NT2/D1 (cell line): ENCODE measurements around the gene SLC6A9.

Experiments used
- SUZ12 ChIP-seq: IDR thresholded peaks from 2 replicates; pipeline ENCODE4 v1.6.1; 2011; ENCODE audit not compliant: insufficient read length, insufficient read depth; ENCODE audit errors: extremely low read depth
- ZNF274 ChIP-seq: IDR thresholded peaks from 2 replicates; pipeline ENCODE4 v1.6.1; 2011; ENCODE audit warnings: mild to moderate bottlenecking, low read depth, low read length

DNA sequence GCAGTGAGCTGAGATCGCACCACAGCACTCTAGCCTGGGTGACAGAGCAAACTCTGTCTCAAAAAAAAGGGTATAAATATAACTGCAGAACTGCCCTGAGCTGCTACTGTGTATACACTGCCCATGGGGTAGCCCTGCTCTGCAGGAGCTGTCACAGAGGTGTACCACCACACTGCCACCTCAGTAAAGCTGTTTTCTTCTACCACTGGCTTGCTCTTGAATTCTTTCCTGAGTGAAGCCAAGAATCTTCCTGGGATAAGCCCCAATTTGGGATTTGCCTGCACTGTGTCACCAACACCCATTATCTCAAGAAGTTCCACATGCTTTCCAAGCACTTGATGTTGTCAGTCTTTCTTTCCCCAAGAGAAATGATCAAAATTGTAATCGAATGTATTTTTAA is 30.6 kb upstream of the SLC6A9 start:
- TF ChIP-seq SUZ12 (no peak), ZNF274 (no peak)
